Transverse colon (tissue), 4 donors: ENCODE results near the gene TMEM53.

Experiments used
- CTCF ChIP-seq, 5 experiments: fragments of 200-600 bp in 3 of 5; fragments of 450-650 bp in 2 of 5; sonication (generic) in 3 of 5; IDR thresholded peaks; 1 replicate in 2 of 5; 2 replicates in 3 of 5; pipeline ENCODE4 v1.5.1; 2016 to 2017; ENCODE audit warnings: antibody characterized with exemption in 5 of 5, inconsistent platforms in 3 of 5, mild to moderate bottlenecking in 2 of 5, moderate library complexity in 1 of 5
- EP300 ChIP-seq: sonication (generic); formaldehyde crosslinking; IDR thresholded peaks from one replicate; pipeline ENCODE4 v1.6.1; 2017; ENCODE audit warnings: antibody characterized with exemption, low read depth
- POLR2AphosphoS5 ChIP-seq, 3 donors: sonication (generic); formaldehyde crosslinking; IDR thresholded peaks; one replicate each; pipeline ENCODE4 v1.6.1; 2016; ENCODE audit warnings: antibody characterized with exemption in 3 of 3

GRCh38 chr1:44705470-44705869 is 31.2 kb upstream of the TMEM53 start:
- no peak for TF ChIP-seq CTCF (IDR thresholded peaks at IDR 0.05)
- TF ChIP-seq POLR2AphosphoS5 (IDR thresholded peaks at IDR 0.05), result no peak
- no peak for TF ChIP-seq EP300
